HEK293T (cell line): Measurements from ENCODE around the gene RAD18.

Experiments used
- CTCF ChIA-PET: fragments of 350-600 bp; formaldehyde crosslinking; extraction: SDS; loops from one replicate; lab custom pipeline; 2021; ENCODE audit warnings: antibody characterized with exemption, inconsistent platforms; lab: Yijun Ruan, JAX
- POLR2A ChIA-PET: fragments of 350-600 bp; formaldehyde crosslinking; extraction: SDS; loops from one replicate; lab custom pipeline; 2020; ENCODE audit warnings: antibody characterized with exemption, inconsistent platforms; lab: Yijun Ruan, JAX
- DNase-seq: peaks from one replicate; pipeline ENCODE4 v3.0.0; 2012; ENCODE audit warnings: mixed read lengths; ENCODE audit errors: extremely low spot score
- ARNT ChIP-seq: fragments of 450-650 bp; IDR thresholded peaks from 2 replicates; pipeline ENCODE4 v1.6.1; 2017; ENCODE audit warnings: mild to moderate bottlenecking
- BHLHE40 ChIP-seq: fragments of 450-650 bp; IDR thresholded peaks from 2 replicates; pipeline ENCODE4 v1.6.1; 2016; ENCODE audit warnings: mild to moderate bottlenecking, moderate library complexity, borderline replicate concordance
- CTBP1 ChIP-seq: fragments of 450-650 bp; IDR thresholded peaks from 2 replicates; pipeline ENCODE4 v1.6.1; 2016; ENCODE audit warnings: borderline replicate concordance
- ELF4 ChIP-seq: fragments of 450-650 bp; IDR thresholded peaks from 2 replicates; pipeline ENCODE4 v1.6.1; 2017; ENCODE audit warnings: antibody characterized with exemption
- FOXA1 ChIP-seq: fragments of 450-650 bp; IDR thresholded peaks from 2 replicates; pipeline ENCODE4 v1.6.1; 2016; ENCODE audit warnings: mild to moderate bottlenecking
- FOXK2 ChIP-seq: fragments of 450-650 bp; IDR thresholded peaks from 2 replicates; pipeline ENCODE4 v1.6.1; 2016; ENCODE audit warnings: mild to moderate bottlenecking
- FOXM1 ChIP-seq: fragments of 450-650 bp; IDR thresholded peaks from 2 replicates; pipeline ENCODE4 v1.6.1; 2017; ENCODE audit warnings: mild to moderate bottlenecking, borderline replicate concordance
- HDGF ChIP-seq: fragments of 450-650 bp; IDR thresholded peaks from 2 replicates; pipeline ENCODE4 v1.6.1; 2017; ENCODE audit warnings: antibody characterized with exemption, borderline replicate concordance
- L3MBTL2 ChIP-seq: fragments of 450-650 bp; conservative IDR thresholded peaks from 2 replicates; pipeline ENCODE4 v1.6.1; 2016; ENCODE audit warnings: mild to moderate bottlenecking
- LEF1 ChIP-seq: fragments of 450-650 bp; IDR thresholded peaks from 2 replicates; pipeline ENCODE4 v1.6.1; 2017; ENCODE audit warnings: mild to moderate bottlenecking, borderline replicate concordance
- NFRKB ChIP-seq: fragments of 450-650 bp; IDR thresholded peaks from 2 replicates; pipeline ENCODE4 v1.6.1; 2016; ENCODE audit warnings: mild to moderate bottlenecking, moderate library complexity
- SP1 ChIP-seq: fragments of 450-650 bp; IDR thresholded peaks from 2 replicates; pipeline ENCODE4 v1.6.1; 2017
- SUZ12 ChIP-seq: fragments of 450-650 bp; IDR thresholded peaks from 2 replicates; pipeline ENCODE4 v1.6.1; 2016; ENCODE audit warnings: mild to moderate bottlenecking
- TARDBP ChIP-seq: fragments of 450-650 bp; IDR thresholded peaks from 2 replicates; pipeline ENCODE4 v1.6.1; 2016
- ZNF384 ChIP-seq: fragments of 450-650 bp; IDR thresholded peaks from 2 replicates; pipeline ENCODE4 v1.6.1; 2016
- TF ChIP-seq, protein P1 (sequence below): fragments of 450-650 bp; IDR thresholded peaks from 2 replicates; pipeline ENCODE4 v1.6.1; 2016

The RAD18 gene

DNA sequence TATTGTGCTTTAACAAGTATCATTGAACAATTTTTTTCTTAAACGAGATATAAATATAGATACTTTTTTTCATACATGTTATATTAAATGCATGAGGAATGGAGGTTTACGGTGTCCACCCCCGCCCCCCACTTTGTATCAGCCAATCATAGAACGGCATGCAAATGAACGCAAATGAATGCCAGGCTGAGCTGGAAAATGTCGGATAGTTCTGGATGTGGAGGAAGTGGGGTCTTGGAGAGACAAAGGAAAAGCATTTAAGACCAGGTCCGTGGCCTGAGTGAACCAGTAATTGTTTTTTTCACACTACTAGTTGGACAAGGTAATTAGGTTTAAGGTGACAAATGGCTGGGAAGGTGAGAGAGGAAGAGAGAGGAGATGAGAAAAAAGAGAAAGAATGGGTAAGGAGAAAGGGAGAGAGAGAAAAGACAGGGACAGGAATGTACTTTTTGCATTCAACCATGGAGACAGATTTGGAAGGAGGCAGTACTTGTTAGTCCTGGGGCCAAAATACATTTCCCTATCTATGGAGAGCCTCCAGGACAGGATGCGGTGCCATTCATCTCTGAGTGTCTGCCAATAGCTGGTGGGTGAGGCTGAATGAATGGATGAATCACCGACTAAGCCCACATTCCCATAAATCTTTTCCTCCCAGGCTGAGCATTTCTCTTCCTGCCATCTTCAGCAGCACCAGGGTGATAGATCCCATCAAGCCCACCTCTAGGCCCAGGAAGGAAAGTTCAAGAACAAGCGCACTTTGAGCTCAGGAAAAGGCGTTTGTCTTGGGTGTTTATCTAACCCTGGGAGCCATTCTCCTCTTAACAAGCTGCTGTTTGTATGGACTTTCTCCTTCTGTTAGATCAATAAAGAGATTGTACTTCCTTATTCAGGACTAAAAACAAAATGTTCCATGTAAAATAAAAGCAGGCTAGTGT, 1.4 kb upstream of the RAD18 start:
- CTCF ChIA-PET: interaction anchor here (0.7 to 1.0 kb wide), 2 partner anchors 338 kb away, joined by 3 read pairs; no protein-coding TSS in a partner anchor
- DNase-seq: no peak
- TF ChIP-seq CTBP1: no peak
- no peak for TF ChIP-seq SP1
- TF ChIP-seq BHLHE40: no peak
- TF ChIP-seq FOXM1: no peak
- TF ChIP-seq L3MBTL2: no peak
- POLR2A ChIA-PET: no interaction called here

DNA sequence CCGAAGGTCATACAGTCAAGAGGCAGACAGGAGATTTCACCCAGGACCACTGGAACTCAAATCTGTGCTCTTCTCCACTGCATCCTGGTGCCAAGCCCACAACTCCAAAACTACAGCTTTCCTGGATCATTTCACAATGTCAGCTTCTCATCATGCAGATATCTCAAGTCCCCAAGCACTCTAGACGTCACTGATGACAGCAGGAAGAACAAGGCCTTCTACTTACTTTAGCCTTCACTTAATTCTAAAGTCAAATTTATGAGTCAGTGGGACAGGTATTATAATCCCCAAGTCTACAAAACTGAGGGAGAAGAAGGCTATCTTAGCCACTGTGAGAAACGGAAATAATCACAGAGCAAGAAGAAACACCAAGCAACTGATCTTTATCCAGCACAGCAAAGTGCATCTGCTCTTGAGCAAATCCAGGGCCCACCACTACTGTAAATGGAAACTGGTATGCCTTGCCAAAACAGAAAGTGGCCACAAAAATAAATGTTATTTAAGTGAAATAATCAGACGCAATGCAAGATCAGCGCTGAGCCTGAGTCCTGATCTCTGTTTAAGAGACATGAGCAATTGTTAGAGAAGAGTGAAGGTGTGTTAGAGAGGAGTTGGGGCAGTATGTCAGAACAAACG, 928 bp downstream of the RAD18 start:
- ChIA-PET POLR2A (interaction anchor here (0.7 to 1.4 kb wide), 2 partner anchors 8 to 14 kb away, joined by 3 read pairs; no protein-coding TSS in a partner anchor), CTCF (no interaction called here)
- DNase-seq: no peak
- TF ChIP-seq FOXK2: no peak
- no peak for TF ChIP-seq BHLHE40
- no peak for TF ChIP-seq SP1
- no peak for TF ChIP-seq ZNF384
- TF ChIP-seq SUZ12: no peak
- TF ChIP-seq ELF4: no peak
- no peak for TF ChIP-seq FOXA1
- TF ChIP-seq, protein P1, sequence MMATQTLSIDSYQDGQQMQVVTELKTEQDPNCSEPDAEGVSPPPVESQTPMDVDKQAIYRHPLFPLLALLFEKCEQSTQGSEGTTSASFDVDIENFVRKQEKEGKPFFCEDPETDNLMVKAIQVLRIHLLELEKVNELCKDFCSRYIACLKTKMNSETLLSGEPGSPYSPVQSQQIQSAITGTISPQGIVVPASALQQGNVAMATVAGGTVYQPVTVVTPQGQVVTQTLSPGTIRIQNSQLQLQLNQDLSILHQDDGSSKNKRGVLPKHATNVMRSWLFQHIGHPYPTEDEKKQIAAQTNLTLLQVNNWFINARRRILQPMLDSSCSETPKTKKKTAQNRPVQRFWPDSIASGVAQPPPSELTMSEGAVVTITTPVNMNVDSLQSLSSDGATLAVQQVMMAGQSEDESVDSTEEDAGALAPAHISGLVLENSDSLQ: no peak

DNA sequence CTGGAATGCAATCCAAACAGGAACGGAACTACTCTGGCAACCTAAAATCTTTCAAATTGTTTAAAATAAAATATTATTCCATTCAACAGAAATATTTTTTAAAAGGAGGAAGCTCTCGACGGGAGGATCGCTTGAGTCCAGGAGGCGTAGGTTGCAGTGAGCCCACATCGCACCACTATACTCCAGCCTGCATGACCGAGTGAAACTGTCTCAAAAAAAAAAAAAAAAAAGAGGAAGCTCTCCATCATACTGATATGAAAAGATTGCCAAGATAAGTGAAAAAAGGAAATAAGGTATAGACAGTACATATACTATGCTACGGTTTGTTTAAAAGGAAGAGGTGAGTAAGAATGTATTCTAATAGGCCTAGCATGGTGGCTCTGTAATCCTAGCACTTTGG, 3.6 kb downstream of the RAD18 start:
- TF ChIP-seq, protein P1: no peak
- DNase-seq: no peak
- ChIA-PET POLR2A (no interaction called here), CTCF (no interaction called here)

DNA sequence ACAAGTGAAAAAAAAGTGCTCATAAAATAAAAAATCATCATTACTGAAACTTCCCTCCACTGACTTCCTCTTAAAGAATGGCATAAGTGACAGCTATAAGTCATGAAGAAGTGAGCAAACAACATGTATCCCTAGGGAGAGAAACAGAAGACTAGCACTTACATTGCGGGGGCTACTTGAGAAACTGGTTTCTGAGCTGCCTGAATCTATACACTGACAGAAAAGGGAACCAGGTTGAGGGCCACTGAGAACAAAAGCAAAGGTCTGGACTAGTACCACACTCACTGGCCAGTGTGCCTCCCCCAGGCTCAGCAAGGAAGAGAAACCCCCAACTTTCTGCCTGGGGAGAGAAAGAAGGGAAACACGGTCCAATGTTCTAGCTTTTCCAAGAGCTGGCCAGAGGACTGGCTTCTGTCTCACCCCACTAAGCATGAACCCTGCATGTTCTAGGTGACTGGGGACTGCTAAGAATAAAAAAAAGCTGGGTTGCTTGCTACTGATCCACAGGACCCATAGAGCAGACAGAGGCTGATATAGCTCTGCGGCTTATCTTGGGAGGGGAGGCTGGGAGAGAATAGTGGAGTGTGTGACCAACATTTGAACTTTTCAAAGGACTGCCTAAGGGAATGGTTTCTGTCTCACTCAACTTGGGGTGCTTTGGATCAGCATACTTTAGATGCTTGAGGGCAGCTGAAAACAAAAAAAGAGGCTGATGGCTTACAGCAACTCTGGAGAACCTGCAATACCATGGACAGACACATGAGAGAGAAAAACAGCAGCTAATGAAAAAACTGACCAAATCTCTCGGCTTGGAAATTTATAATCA, 8.1 kb downstream of the RAD18 start:
- TF ChIP-seq FOXA1 (no peak), ARNT (no peak), LEF1 (no peak), ZNF384 (no peak), FOXM1 (no peak), TARDBP (no peak), NFRKB (no peak), HDGF (no peak), BHLHE40 (no peak), SUZ12 (no peak), ELF4 (no peak), CTBP1 (no peak), SP1 (no peak), FOXK2 (no peak)
- TF ChIP-seq, protein P1: no peak
- POLR2A ChIA-PET: no interaction called here
- CTCF ChIA-PET: no interaction called here
- no peak for DNase-seq

DNA sequence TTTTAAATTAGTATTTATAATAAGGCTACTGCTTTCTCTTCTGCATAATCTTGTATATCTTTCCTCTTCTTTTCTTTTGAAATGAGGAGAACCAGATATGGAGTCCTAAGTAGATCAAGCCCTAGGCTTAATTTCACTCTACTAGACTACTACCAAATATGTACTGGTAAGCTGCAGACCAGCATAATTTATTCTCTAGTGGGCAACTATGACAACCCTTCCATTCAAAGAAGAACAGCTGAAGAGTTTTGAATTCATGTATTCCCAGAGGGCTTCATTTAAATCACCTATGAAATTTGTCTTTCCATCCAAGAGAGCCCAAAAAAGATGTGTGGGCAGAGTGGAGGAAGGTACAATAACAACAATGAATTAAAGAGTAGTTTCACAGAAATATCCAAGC, 10.0 kb downstream of the RAD18 start:
- POLR2A ChIA-PET: no interaction called here
- TF ChIP-seq SP1 (no peak), ELF4 (no peak), FOXA1 (no peak)
- DNase-seq: no peak
- CTCF ChIA-PET: no interaction called here

DNA sequence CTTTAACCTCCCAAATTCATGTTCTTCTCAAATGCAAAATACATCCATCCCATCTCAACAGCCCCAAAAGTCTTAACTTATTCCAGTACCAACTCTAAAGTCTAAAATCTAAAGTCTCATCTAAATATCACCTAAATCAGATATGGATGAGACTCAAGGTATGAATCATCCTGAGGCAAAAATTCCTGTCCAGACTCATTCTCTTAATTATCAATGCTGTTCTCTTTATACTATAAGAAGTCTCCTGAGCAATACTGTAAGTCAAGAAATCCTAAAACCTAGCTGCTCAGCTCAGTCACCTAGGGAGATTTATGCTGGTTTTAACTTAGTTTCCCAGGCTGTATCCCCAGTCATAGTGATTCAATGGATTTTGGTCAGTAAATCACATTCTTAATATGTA, 11.1 kb downstream of the RAD18 start:
- ChIA-PET POLR2A (no interaction called here), CTCF (no interaction called here)
- no peak for TF ChIP-seq FOXA1
- no peak for TF ChIP-seq TARDBP
- no peak for TF ChIP-seq HDGF
- TF ChIP-seq SUZ12: no peak
- TF ChIP-seq NFRKB: no peak
- TF ChIP-seq SP1: no peak
- TF ChIP-seq LEF1: no peak
- TF ChIP-seq BHLHE40: no peak

More for the DNA sequence above, 11.1 kb downstream of the RAD18 start:
- no peak for DNase-seq
